T-helper 17 cell (primary cell): ENCODE measurements around the gene DSCAM. TPM values are rescaled to one million over a fixed set of nuclear protein-coding genes. Genes with fewer than 3 reads are reported as not detected.

Experiments
- ATAC-seq: fragments of 150-1000 bp; cut with Tn5 transposase; 2 replicates; pipeline ENCODE4 v1.10.0; 2021; ENCODE audit warnings: mild to moderate bottlenecking, moderate library complexity
- DNase-seq, 3 donors: peaks; one replicate each; pipeline versions ENCODE4 v3.0.0 to v3.0.0-alpha.2; 2020 to 2021
- H3K9me3 ChIP-seq: one replicate; pipeline ENCODE4 v1.7.0; 2013; ENCODE audit warnings: low read length, mild to moderate bottlenecking; ENCODE audit not compliant: control insufficient read depth, poor library complexity, severe bottlenecking
- H3K27ac Mint-ChIP-seq: one replicate; pipeline ENCODE4 v1.8.0; 2022; ENCODE audit warnings: mild to moderate bottlenecking, moderate library complexity, mixed read lengths
- H3K27me3 Mint-ChIP-seq: one replicate; pipeline ENCODE4 v1.8.0; 2022; ENCODE audit warnings: mixed read lengths
- H3K36me3 Mint-ChIP-seq: one replicate; pipeline ENCODE4 v1.8.0; 2022; ENCODE audit warnings: low read depth, mixed read lengths
- H3K4me1 Mint-ChIP-seq: one replicate; pipeline ENCODE4 v1.8.0; 2022; ENCODE audit warnings: mild to moderate bottlenecking, mixed read lengths
- H3K4me3 Mint-ChIP-seq: one replicate; pipeline ENCODE4 v1.8.0; 2022; ENCODE audit warnings: mild to moderate bottlenecking, moderate library complexity, mixed read lengths
- total RNA-seq, 4 donors: library from RNA in 2 of 4; stranded (reverse) in 2 of 4; gene quantifications; one replicate each; pipeline ENCODE4 v1.2.3 and lab custom pipeline; 2022 to 2026

Gene DSCAM
- total RNA-seq, 2 donors from 2014 or later = not detected

- H3K9me3 ChIP-seq = no peaks in the 10 kb centered on the region
- no peaks in the 10 kb centered on the region for H3K36me3 Mint-ChIP-seq
- no peak for ATAC-seq
- H3K4me3 Mint-ChIP-seq = no peak overlapping the region
- H3K27ac Mint-ChIP-seq = no peak overlapping the region
- no peak for DNase-seq
- no peaks in the 10 kb centered on the region for H3K4me1 Mint-ChIP-seq
- no peaks in the 10 kb centered on the region for H3K27me3 Mint-ChIP-seq
These were observed 589.6 kb downstream of the DSCAM start for GRCh38 chr21:40257342-40257741.

- no peak for DNase-seq
- H3K27me3 Mint-ChIP-seq = no peaks in the 10 kb centered on the region
- no peak overlapping the region for H3K4me3 Mint-ChIP-seq
- ATAC-seq = no peak
- H3K36me3 Mint-ChIP-seq = no peaks in the 10 kb centered on the region
- H3K27ac Mint-ChIP-seq = no peak overlapping the region
- no peaks in the 10 kb centered on the region for H3K9me3 ChIP-seq
- no peaks in the 10 kb centered on the region for H3K4me1 Mint-ChIP-seq
These were observed 591.2 kb downstream of the DSCAM start for GRCh38 chr21:40255518-40256444.

GRCh38 chr21:40254540-40255465 lies 592.2 kb downstream of the DSCAM start:
- Mint-ChIP-seq H3K27me3 (no peaks in the 10 kb centered on the region), H3K27ac (no peak overlapping the region), H3K4me1 (no peaks in the 10 kb centered on the region), H3K36me3 (no peaks in the 10 kb centered on the region), H3K4me3 (no peak overlapping the region)
- ATAC-seq (no peak), DNase-seq (no peak)
- H3K9me3 ChIP-seq = no peaks in the 10 kb centered on the region

- ATAC-seq (no peak), DNase-seq (no peak)
- Mint-ChIP-seq H3K27me3 (no peaks in the 10 kb centered on the region), H3K27ac (no peak overlapping the region), H3K4me3 (no peak overlapping the region), H3K4me1 (no peaks in the 10 kb centered on the region), H3K36me3 (no peaks in the 10 kb centered on the region)
- H3K9me3 ChIP-seq = no peaks in the 10 kb centered on the region
These were observed 593.8 kb downstream of the DSCAM start for GRCh38 chr21:40253112-40253511.

GRCh38 chr21:40250514-40251294 lies 596.3 kb downstream of the DSCAM start:
- H3K4me1 Mint-ChIP-seq = no peaks in the 10 kb centered on the region
- no peak overlapping the region for H3K27ac Mint-ChIP-seq
- no peak for ATAC-seq
- DNase-seq = no peak
- no peaks in the 10 kb centered on the region for H3K9me3 ChIP-seq
- H3K27me3 Mint-ChIP-seq = no peaks in the 10 kb centered on the region
- H3K4me3 Mint-ChIP-seq = no peak overlapping the region
- H3K36me3 Mint-ChIP-seq = no peaks in the 10 kb centered on the region

GRCh38 chr21:40244981-40245380 lies 602.0 kb downstream of the DSCAM start:
- Mint-ChIP-seq H3K4me1 (no peaks in the 10 kb centered on the region), H3K27me3 (no peaks in the 10 kb centered on the region), H3K4me3 (no peak overlapping the region), H3K36me3 (no peaks in the 10 kb centered on the region), H3K27ac (no peak overlapping the region)
- ATAC-seq (no peak), DNase-seq (no peak)
- no peaks in the 10 kb centered on the region for H3K9me3 ChIP-seq

GRCh38 chr21:40243685-40244084 lies 603.3 kb downstream of the DSCAM start:
- no peaks in the 10 kb centered on the region for H3K4me1 Mint-ChIP-seq
- no peaks in the 10 kb centered on the region for H3K27me3 Mint-ChIP-seq
- DNase-seq (no peak), ATAC-seq (no peak)
- H3K4me3 Mint-ChIP-seq = no peak overlapping the region
- H3K27ac Mint-ChIP-seq = no peak overlapping the region
- H3K36me3 Mint-ChIP-seq = no peaks in the 10 kb centered on the region
- H3K9me3 ChIP-seq = no peaks in the 10 kb centered on the region

GRCh38 chr21:40242586-40243265 lies 604.2 kb downstream of the DSCAM start:
- H3K27ac Mint-ChIP-seq = no peak overlapping the region
- ATAC-seq (no peak), DNase-seq (no peak)
- H3K9me3 ChIP-seq = no peaks in the 10 kb centered on the region
- no peaks in the 10 kb centered on the region for H3K4me1 Mint-ChIP-seq
- no peaks in the 10 kb centered on the region for H3K36me3 Mint-ChIP-seq
- H3K27me3 Mint-ChIP-seq = no peaks in the 10 kb centered on the region
- no peak overlapping the region for H3K4me3 Mint-ChIP-seq

- DNase-seq (no peak), ATAC-seq (no peak)
- no peak overlapping the region for H3K4me3 Mint-ChIP-seq
- no peaks in the 10 kb centered on the region for H3K27me3 Mint-ChIP-seq
- no peak overlapping the region for H3K27ac Mint-ChIP-seq
- peaks cover 2% of the 10 kb centered on the region for H3K9me3 ChIP-seq
- H3K4me1 Mint-ChIP-seq = no peaks in the 10 kb centered on the region
- H3K36me3 Mint-ChIP-seq = no peaks in the 10 kb centered on the region
These were observed 611.4 kb downstream of the DSCAM start for GRCh38 chr21:40235528-40235927.

GRCh38 chr21:40231979-40232378 lies 615.0 kb downstream of the DSCAM start:
- H3K9me3 ChIP-seq = peaks cover 2% of the 10 kb centered on the region
- DNase-seq (no peak), ATAC-seq (no peak)
- no peak overlapping the region for H3K27ac Mint-ChIP-seq
- no peak overlapping the region for H3K4me3 Mint-ChIP-seq
- H3K27me3 Mint-ChIP-seq = no peaks in the 10 kb centered on the region
- H3K36me3 Mint-ChIP-seq = no peaks in the 10 kb centered on the region
- no peaks in the 10 kb centered on the region for H3K4me1 Mint-ChIP-seq

GRCh38 chr21:40227096-40227495 lies 619.9 kb downstream of the DSCAM start:
- H3K36me3 Mint-ChIP-seq = no peaks in the 10 kb centered on the region
- no peak for ATAC-seq
- H3K9me3 ChIP-seq = no peaks in the 10 kb centered on the region
- no peak for DNase-seq
- no peaks in the 10 kb centered on the region for H3K4me1 Mint-ChIP-seq
- H3K4me3 Mint-ChIP-seq = no peak overlapping the region
- no peaks in the 10 kb centered on the region for H3K27me3 Mint-ChIP-seq
- no peak overlapping the region for H3K27ac Mint-ChIP-seq

GRCh38 chr21:40215941-40216340 lies 631.0 kb downstream of the DSCAM start:
- no peaks in the 10 kb centered on the region for H3K9me3 ChIP-seq
- no peak for DNase-seq
- H3K4me3 Mint-ChIP-seq = no peak overlapping the region
- H3K27me3 Mint-ChIP-seq = no peaks in the 10 kb centered on the region
- H3K4me1 Mint-ChIP-seq = no peaks in the 10 kb centered on the region
- H3K36me3 Mint-ChIP-seq = no peaks in the 10 kb centered on the region
- ATAC-seq = no peak
- H3K27ac Mint-ChIP-seq = no peak overlapping the region
